GM19455 (cell line): ENCODE results near the gene MSH4.
"Not testable (repeated sequence)": the region's sequence is repeated elsewhere in the genome, so short reads cannot be mapped to it uniquely, and the experiment has no call there.

Experiments used
- ATAC-seq: cut with Tn5 transposase; IDR thresholded peaks from one replicate; pipeline ENCODE4 v1.9.1; 2021; ENCODE audit not compliant: unreplicated experiment

MSH4 gene

DNA sequence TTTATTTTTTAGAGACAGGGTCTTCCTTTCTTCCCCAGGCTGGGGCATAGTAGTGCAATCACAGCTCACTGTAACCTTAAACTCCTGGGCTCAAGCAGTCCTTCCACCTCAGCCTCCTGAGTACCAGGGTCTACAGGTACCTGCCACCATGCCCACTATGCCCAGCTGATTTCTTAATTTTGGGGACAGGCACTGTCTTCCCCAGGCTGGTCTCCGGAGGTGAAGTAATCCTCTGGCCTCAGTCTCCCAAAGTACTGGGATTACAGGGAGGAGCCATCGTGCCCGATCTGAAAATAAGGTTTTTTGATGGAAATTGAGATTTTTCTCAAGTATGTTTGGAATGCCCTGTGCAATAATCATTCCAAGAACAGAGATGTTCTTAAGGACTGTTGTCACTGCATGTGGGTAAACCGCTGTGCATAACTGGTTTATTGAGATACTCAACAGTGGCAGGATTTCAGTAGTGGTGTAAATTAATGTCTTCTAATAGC is 934 bp upstream of the MSH4 start:
- no peak for ATAC-seq

DNA sequence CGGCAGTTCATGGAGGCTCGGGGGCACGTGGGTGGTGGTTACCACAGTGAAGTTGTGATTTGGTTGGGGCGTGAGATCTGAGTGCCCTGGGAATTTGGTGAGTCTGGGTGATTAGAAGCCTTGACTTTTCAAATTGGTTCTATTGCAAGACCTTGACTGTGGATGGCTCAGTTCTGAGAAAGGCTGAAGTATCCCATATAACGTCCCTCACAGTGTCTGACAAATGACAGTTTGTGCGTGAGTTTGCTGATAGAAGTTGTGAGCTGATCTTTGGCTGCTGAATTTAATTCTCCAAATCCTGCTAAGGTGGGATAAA is 549 bp downstream of the MSH4 start:
- ATAC-seq, result no peak

DNA sequence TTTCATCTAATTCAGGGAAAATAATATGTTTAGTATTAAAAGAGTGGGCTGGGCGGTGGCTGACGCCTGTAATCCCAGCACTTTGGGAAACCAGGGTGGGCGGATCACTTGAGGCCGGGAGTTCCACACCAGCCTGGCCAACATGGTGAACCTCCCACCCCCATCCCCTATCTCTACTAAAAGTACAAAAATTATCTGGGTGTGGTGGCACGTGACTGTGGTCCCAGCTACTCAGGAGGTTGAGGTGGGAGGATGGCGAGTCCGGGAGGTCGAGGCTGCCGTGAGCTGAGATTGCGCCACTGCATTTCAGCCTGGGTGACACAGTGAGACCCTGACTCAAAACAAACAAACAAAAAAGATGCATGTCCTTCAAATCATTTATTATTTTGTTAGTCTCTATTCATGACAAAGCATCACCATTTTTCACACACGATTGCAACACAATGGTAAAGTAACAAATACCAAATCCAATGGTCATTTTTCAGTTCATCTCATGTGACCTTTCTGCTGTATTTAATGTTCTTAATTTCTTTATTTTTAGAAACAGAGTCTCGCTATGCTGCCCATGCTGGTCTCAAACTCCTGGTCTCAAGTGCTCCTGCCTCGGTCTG is 1.0 kb downstream of the MSH4 start:
- no peak for ATAC-seq

DNA sequence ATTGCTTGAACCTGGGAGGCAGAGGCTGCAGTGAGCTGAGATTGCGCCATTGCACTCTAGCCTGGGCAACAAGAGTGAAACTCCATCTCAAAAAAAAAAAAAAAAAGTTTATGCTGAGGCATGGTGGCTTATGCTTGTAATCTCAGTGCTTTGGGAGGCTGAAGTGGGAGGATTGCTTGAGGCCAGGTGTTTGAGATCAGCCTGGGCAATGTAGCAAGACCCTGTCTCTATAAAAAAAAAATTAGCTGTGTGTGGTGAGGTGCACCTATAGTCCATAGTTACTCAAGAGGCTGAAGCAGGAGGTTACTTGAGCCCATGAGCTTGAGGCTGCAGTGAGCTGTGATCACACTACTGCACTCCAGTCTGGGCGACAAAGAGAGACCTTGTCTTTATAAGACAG is 4.8 kb downstream of the MSH4 start:
- not testable (repeated sequence) for ATAC-seq

DNA sequence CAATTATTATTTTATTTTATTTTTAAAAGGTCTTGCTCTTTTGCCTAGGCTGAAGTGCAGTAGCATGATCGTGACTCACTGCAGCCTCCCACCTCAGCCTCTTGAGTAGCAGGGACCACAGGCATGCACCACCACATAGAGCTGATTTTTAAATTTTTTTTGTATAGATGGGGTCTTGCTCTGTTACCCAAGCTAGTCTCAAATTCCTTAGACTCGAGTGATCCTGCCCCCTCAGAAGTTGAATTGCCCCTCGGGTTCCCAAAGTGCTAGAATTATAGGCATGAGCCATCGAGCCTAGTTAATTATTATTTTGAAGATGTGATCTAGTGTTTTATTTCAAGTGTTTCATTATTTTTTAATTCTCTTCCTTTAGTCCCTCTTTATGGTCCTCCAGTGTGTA is 12.2 kb downstream of the MSH4 start:
- no peak for ATAC-seq

DNA sequence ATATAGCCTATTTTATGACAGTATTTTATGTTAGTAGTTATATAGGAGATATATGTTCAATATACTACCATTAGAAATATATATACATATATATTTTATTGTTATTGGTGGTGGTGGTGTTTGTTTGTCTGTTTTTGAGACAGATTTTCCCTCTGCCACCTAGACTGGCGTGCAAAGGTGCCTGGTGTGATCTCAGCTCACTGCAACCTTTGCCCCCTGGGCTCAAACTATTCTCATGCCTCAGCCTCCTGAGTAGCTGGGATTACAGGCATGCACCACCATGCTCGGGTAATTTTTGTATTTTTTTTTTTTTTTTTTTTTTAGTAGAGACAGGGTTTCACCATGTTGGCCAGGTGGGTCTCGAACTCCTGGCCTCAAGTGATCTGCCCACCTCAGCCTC is 13.4 kb downstream of the MSH4 start:
- ATAC-seq, result not testable (repeated sequence)

DNA sequence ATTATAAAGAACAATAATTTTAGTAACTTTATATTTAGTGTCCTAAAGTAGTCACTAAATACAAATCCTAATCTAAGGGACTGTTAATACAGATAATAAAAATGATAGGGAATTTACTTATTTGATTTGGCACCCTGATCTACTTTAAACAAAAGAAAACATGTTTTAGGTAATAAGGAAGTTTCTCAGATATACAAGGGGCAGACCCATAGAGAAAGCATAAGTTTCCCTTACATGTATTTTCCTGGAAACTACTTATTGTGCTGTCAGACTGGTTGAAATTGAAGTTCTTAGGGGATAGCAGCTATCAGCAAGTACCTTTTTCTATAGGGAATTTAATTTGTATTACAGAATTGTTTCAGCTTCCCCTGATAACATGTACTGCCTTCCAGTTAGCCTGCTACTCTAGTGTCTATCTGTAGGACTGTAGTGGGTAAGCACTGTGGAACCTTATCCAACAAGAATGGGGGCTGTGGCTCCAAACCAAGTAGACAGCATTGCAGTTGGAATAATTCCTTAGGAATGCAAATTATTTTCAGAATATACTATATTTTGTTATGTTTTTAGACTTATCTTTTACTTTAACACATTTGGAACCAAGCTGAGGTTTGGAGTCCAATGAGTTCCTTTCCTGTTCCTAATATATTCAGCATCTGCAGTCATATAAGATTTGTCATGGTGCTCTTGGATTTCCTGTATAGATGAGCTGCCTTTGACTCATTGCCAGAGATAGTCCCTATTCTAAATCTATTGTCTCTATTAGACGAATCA is 14.7 kb downstream of the MSH4 start:
- ATAC-seq, result no peak

DNA sequence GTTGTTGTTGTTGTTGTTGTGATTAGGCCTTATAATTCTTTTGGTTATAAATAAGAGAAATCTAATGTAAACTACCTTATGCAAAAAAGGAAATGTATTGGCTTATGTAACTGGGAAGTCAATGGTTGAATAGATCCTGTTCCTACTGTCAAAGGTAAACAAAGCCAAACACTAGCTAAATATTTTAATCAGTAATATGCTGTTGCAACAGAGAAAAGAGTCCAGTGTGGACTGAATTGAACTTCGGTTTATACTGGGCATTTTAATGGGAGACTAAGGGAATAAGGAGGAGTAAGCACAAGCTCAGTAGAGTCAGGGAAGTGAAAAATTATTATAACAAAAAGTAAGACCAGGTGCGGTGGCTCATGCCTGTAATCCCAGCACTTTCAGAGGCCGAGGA is 15.4 kb downstream of the MSH4 start:
- no peak for ATAC-seq

DNA sequence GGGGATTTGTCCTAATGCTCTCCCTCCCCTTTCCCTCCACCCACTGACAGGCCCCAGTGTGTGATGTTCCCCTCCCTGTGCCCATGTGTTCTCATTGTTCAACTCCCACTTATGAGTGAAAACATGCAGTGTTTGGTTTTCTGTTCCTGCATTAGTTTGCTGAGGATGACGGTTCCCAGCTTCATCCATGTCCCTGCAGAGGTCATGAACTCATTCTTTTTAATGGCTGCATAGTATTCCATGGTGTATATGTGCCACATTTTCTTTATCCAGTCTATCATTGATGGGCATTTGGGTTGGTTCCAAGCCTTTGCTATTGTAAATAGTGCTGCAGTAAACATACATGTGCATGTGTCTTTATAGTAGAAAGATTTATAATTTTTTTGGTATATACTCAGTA is 26.9 kb downstream of the MSH4 start:
- not testable (repeated sequence) for ATAC-seq

DNA sequence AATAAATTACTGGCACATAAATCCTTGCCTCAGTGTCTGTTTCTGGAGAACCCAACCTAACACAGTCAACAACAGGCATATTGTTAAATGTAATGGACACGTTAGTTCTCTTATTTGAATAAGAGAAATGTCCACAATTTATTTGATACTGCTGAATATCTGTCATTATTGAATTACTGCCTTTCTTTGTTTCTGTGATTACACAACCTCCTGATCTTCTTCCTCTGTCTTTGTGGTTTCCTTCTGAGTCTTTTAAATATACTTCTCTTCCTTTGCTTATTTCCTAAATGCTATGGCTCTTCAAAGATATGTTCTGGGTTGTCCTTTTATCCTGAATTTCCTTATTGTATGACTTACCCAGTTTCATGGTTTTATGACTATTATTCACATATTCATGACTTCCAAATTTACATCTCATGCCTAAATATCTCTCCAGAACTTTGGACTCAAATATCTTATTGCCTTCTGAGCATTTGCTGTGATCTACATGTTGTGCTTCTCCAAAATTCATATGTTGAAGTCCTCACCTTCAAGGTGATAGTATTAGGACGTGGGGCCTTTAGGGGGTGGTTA is 39.9 kb downstream of the MSH4 start:
- no peak for ATAC-seq

DNA sequence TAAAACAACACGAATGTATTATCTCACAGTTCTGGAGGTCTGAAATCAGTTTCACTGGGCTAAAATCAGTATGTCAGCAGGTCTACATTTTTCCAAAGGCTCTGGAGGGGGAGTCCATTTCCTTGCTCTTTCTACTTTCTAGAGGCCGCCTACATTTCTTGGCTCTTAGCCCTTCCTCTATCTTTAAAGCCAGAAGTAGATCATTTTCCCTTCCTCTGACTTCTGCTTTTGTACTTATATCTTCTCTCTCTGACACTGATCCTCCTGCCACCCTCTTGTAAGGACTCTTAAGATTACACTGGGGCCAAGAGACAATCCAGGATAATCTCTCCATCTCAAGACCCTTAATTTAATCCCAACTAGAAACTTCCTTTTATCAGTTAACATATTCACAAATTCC is 41.4 kb downstream of the MSH4 start:
- ATAC-seq, result no peak

DNA sequence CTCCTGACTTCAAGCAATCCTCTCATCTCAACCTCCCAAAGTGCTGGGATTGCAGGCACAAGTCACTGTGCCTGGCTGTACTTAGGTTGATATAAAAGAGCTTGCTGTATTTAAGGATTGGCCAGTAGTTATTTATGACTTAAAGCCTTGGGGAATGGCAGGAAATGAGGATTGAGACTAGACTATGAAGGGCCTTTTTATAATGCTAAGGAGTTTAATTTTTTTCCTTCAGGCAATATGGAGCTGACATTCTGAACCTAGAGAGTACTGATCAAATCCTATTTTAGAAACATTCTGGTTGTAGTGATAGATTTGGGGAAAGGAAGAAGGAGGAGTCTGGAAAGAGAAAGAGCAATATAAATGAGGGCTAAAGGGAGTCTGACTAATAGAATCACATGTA is 44.7 kb downstream of the MSH4 start:
- no peak for ATAC-seq

DNA sequence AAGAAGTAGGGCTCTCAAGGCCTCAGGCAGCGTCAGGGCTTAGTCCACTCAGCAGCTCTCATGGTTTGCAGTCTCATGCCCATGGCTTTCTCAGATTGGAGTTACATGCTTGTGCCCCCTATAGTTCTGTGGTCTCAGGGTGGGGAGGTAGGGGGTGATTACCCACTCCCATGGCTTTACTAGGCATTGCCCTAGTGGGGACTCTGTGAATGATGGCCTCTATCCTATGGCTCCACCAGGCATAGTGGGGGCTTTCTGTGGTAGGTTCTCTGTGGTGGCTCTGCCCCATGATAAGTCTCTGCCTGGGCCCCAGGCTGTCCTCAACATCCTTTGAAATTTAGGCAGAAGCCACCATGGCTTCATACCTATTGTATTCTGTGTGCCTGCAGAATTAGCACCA is 48.9 kb downstream of the MSH4 start:
- ATAC-seq, result no peak

DNA sequence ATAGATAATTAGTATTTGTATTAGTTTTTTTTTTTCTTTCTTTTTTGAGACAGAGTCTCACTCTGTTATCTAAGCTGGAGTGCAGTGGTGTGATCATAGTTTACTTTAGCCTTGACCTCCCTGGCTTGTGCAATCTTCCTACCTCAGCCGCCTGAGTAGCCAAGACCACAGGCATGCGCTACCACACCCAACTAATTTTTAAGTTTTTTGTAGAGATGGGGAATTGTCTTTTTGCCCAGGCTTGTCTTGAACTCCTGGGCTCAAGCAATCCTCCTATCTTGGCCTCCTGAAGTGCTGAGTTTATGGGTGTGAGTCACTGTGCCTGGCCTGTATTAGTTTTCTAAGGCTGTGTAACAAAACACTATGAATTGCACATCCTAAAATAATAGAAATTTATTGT is 58.3 kb downstream of the MSH4 start:
- no peak for ATAC-seq

DNA sequence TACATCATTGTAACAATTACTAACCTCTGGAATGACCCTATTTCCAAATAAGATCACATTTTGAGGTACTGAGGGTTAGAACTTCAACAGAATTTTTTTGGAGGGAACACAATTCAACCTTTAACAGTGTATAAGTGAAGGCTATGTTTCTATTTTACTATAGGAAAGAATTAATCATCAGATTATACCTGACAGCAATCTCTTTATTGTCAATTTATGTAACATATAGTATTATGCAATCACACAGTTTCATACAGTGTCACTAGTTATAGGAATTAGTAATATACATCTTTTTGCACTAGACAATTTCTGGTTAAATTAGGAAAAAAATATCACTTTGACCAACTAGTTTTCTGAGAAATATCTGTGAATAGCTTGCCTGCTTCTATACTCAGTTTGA is 59.1 kb downstream of the MSH4 start:
- no peak for ATAC-seq

DNA sequence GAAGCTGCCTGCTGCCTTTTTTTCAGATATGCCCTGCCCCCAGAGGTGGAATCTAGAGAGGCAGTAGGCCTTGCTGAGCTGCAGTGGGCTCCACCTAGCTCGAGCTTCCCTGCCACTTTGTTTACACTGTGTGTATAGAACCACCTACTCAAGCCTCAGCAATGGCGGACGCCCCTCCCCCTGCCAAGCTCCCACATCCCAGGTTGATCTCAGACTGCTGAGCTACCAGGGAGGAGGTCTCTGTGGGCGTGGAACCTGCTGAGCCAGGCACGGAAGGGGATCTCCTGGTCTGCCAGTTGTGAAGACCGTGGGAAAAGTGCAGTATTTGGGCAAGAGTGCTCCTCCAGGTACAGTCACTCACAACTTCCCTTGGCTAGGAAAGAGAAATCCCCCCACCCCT is 65.1 kb downstream of the MSH4 start:
- no peak for ATAC-seq

DNA sequence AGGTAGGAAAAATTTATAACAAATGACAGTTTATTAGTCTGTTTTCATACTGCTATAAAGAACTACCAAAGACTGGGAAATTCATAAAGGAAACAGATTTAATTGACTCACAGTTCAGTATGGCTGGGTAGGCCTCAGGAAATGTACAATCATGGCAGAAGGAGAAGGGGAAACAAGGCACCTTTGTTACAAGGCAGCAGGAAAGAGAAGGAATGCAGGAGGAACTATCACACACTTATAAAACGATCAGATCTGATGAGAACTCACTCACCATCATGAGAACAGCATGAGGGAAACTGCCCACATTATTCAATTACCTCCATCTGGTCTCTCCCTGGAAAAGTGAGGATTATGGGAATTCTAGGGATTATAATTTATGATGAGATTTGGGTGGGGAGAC is 74.3 kb downstream of the MSH4 start:
- ATAC-seq, result no peak

DNA sequence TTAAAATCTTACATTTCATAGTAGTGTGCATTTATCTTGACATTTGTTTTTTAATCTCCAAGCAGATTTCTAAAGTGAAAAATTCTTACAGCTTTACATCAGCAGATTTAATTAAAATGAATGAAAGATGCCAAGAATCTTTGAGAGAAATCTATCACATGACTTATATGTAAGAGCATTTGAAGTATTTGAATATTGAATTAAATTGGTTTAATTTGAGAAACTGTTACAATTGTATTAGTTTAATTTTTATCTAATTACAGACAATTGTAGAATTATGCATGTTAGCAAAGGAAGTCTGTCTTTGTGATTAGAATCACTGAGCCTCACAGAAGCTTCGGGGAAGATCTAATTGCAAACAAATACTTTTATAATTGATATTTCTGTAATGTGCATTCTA is 83.3 kb downstream of the MSH4 start:
- no peak for ATAC-seq

DNA sequence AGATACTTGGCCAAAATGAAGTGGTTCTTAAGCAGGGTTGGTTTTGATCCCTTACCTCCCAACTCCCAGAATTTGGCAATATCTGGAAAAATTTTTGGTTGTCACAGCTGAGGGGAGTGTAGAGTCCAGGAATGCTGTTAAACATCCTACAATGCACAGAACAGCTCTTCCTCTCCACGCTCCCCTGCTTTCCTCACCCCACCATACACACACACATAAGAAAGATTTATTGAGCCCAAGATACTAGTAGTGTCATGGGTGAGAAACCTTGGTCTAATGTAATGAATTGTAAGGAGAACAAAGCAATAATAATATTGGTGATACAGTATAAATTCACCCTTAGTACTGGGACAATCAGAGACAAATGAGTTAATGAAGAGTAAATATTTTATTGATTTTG is 87.8 kb downstream of the MSH4 start:
- no peak for ATAC-seq

DNA sequence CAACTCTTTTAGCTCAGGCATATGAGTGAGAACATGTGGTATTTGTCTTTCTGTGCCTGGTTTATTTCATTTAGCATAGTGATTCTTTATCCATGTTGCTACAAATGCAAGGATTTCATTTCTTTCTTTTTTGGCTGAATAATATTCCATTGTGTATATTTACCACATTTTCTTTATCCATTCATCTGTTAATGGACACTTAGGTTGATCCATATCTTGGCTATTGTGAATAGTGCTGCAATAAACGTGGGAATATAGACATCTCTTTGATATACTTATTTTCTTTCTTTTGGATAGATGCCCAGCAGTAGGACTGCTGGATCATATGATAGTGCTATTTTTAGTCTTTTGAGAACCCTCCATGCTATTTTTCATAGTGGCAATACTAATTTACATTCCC is 104.7 kb downstream of the MSH4 start:
- no peak for ATAC-seq

DNA sequence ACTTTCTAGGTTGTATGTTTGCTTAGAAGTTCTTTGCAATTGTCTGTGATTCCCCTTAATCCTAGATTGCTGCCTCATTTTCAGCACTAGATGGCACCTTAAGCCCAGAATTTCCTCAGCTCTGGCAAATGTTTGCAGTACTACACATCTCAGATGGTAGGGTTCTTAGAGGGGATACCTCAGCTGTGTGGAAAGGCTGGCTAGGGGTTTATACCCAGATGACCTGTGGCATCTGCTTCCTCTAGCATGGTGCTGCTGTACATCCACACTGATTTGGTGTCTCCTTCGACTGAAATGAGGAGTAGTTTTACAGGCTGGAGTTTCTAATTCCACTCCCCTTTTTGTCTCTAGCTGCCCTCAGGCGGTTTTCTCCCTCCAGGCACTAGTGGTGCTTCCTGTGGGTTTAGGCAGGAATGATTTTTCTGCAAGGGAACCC is 112.1 kb downstream of the MSH4 start:
- ATAC-seq, result peak; percentile 70

DNA sequence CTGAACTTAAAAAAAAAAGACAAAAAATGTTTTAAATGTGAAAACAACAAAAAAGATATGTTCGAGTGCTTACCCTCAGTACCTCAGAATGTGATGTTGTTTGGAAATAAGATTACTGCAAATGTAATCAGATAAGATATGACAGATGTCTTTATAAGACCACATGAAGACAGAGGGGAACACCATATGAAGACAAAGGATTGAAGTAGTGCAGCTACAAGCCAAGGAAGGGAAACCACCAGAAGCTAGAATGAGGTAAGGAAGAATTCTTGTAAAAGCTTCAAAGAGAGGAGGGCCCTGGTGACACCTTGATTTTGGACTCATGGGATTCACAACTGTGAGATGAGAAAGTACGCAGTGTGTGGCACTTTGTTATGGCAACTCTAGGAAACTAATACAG is 120.2 kb downstream of the MSH4 start:
- ATAC-seq, result no peak

DNA sequence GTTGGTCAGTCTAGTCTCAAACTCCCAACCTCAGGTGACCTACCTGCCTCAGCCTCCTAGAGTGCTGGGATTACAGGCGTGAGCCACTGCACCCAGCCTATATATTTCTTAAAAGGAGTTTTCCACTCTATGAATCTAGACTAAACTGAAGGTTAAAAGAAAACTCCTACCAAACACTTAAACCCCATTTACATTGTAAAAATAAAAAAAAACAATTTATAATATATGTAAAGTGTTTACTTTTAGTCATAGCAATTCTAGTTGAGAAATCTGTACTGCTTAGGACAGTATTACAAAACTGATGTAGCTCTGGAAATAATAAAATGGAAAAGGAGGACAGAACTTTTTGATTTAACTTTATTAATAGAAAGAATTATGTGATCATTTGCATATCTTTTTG is 126.0 kb downstream of the MSH4 start:
- ATAC-seq, result no peak
